K562 (cell line): Measurements from ENCODE around the gene SLC25A5. TPM values are rescaled to one million over a fixed set of nuclear protein-coding genes. Genes with fewer than 3 reads are reported as not detected.

Experiments used
- ATAC-seq: fragments of 200-7000 bp; cut with Tn5 transposase; 3 replicates; pipeline ENCODE4 v1.9.1; 2020; ENCODE audit warnings: moderate library complexity
- BruUV-seq: library from RNA; stranded (reverse); fragments of 400-500 nt; replicated peaks from 2 replicates; lab custom pipeline; 2021; lab: Mats Ljungman, UMichigan
- CTCF ChIA-PET: fragments of 300-600 bp; formaldehyde crosslinking; extraction: SDS; loops from one replicate; lab custom pipeline; 2021; ENCODE audit warnings: low intra/inter-chr PET ratio; lab: Yijun Ruan, JAX
- POLR2A ChIA-PET: fragments of 300-600, 350-650 bp; sonication (Branson Sonifier 250); formaldehyde crosslinking; extraction: SDS; loops from one replicate; lab custom pipeline; 2021; ENCODE audit warnings: antibody characterized with exemption, inconsistent platforms; lab: Yijun Ruan, JAX
- DNase-seq, 4 experiments: peaks; one replicate each; pipeline versions ENCODE4 v3.0.0 to v3.0.0-alpha.2; 2011 to 2018; ENCODE audit warnings: low spot score in 3 of 4, mixed read lengths in 3 of 4; ENCODE audit errors: extremely low read depth in 1 of 4
- FAIRE-seq: peaks from 2 replicates; lab custom pipeline; 2011; peaks lifted over from hg19 to GRCh38; lab: Jason Lieb, UNC
- H2AFZ ChIP-seq: 2 replicates; pipeline ENCODE4 v1.6.0; 2011; ENCODE audit warnings: low read depth, low read length, control low read depth, inconsistent platforms
- H3K27ac ChIP-seq: fragments of 200-600 bp; 3 replicates; pipeline ENCODE4 v1.8.0; 2011; ENCODE audit warnings: low read depth, mild to moderate bottlenecking, control low read depth, inconsistent platforms, low read length, moderate library complexity, mixed read lengths; ENCODE audit errors: extremely low read depth
- H3K27me3 ChIP-seq, 2 experiments: fragments of 300-600 bp in 1 of 2; 2 replicates in 1 of 2; 3 replicates in 1 of 2; pipeline versions ENCODE4 v1.6.0 to v1.8.0; 2011; ENCODE audit warnings: inconsistent platforms in 2 of 2, low read length in 2 of 2, mild to moderate bottlenecking in 1 of 2, mixed read lengths in 1 of 2, moderate library complexity in 1 of 2; ENCODE audit not compliant: control insufficient read depth in 2 of 2, insufficient read depth in 2 of 2
- H3K36me3 ChIP-seq: fragments of 300-600 bp; 3 replicates; pipeline ENCODE4 v1.8.0; 2011; ENCODE audit warnings: mild to moderate bottlenecking, low read length, inconsistent platforms; ENCODE audit not compliant: control insufficient read depth, insufficient read depth
- H3K4me1 ChIP-seq, 2 experiments: fragments of 200-600 bp in 1 of 2; replicated peaks in 1 of 2; 2 replicates in 1 of 2; 3 replicates in 1 of 2; pipeline versions ENCODE4 v1.5.1 to v1.8.0; 2011; ENCODE audit warnings: inconsistent platforms in 2 of 2, low read length in 2 of 2, mild to moderate bottlenecking in 1 of 2, mixed read lengths in 1 of 2, moderate library complexity in 1 of 2; ENCODE audit not compliant: control insufficient read depth in 2 of 2, insufficient read depth in 2 of 2
- H3K4me2 ChIP-seq: 2 replicates; pipeline ENCODE4 v1.6.1; 2011; ENCODE audit warnings: low read length, control low read depth, inconsistent platforms, mixed read lengths; ENCODE audit not compliant: insufficient read depth
- H3K4me3 ChIP-seq: fragments of 200-600 bp; sonication (generic), shearing (Covaris generic); 2 replicates; pipeline ENCODE4 v1.5.1; 2016; ENCODE audit warnings: control low read depth, inconsistent platforms
- H3K79me2 ChIP-seq: fragments of 200-600 bp; 3 replicates; pipeline ENCODE4 v1.8.0; 2011; ENCODE audit warnings: low read length, inconsistent platforms; ENCODE audit not compliant: control insufficient read depth, insufficient read depth
- H3K9ac ChIP-seq, 2 experiments: 2 replicates each; pipeline versions ENCODE4 v1.6.0 to v1.6.1; 2011; ENCODE audit warnings: low read depth in 2 of 2, low read length in 2 of 2, control low read depth in 1 of 2, inconsistent platforms in 1 of 2, mild to moderate bottlenecking in 1 of 2, mixed read lengths in 1 of 2; ENCODE audit not compliant: insufficient read depth in 1 of 2
- H3K9me1 ChIP-seq: one replicate; pipeline ENCODE4 v1.6.0; 2011; ENCODE audit warnings: inconsistent platforms, mild to moderate bottlenecking, low read length, moderate library complexity; ENCODE audit not compliant: control insufficient read depth, insufficient read depth
- H3K9me3 ChIP-seq: replicated peaks from 2 replicates; pipeline ENCODE4 v1.5.1; 2011; ENCODE audit warnings: low read depth, low read length, inconsistent platforms; ENCODE audit not compliant: control insufficient read depth, insufficient read depth
- H4K20me1 ChIP-seq: replicated peaks from 2 replicates; pipeline ENCODE4 v1.6.1; 2011; ENCODE audit warnings: low read length, inconsistent platforms, mixed read lengths; ENCODE audit not compliant: control insufficient read depth, insufficient read depth
- ARNT ChIP-seq, 2 experiments: fragments of 450-650 bp; IDR thresholded peaks; 2 replicates each; pipeline ENCODE4 v1.6.1; 2016; ENCODE audit warnings: mild to moderate bottlenecking in 1 of 2
- ATF4 ChIP-seq: fragments of 450-650 bp; formaldehyde crosslinking; IDR thresholded peaks from 2 replicates; pipeline ENCODE4 v1.4.0; 2022; ENCODE audit warnings: mild to moderate bottlenecking, moderate library complexity
- HIVEP1 ChIP-seq: fragments of 250-450 bp; sonication (Bioruptor Pico); IDR thresholded peaks from 2 replicates; pipeline ENCODE4 v1.4.0; 2020; ENCODE audit warnings: mild to moderate bottlenecking
- MAX ChIP-seq: sonication (generic); formaldehyde crosslinking; IDR thresholded peaks from 2 replicates; pipeline ENCODE4 v1.9.0; 2022; ENCODE audit warnings: mild to moderate bottlenecking, missing genetic modification reagents
- RFX1 ChIP-seq: fragments of 450-650 bp; IDR thresholded peaks from 2 replicates; pipeline ENCODE4 v1.6.1; 2016; ENCODE audit warnings: mild to moderate bottlenecking, moderate library complexity
- SAFB ChIP-seq: fragments of 200-400 bp; formaldehyde crosslinking; IDR thresholded peaks from 2 replicates; pipeline ENCODE4 v1.6.1; 2017; ENCODE audit warnings: low read depth, low read length, borderline replicate concordance
- ZBTB33 ChIP-seq: sonication (generic); formaldehyde crosslinking; IDR thresholded peaks from 2 replicates; pipeline ENCODE4 v1.8.1; 2023; ENCODE audit warnings: mild to moderate bottlenecking, missing genetic modification reagents
- WGBS: fragments of 100-300 bp; shearing (Covaris generic); methylation state at CpG from one replicate; pipeline ENCODE4 v1.1.6; 2016; ENCODE audit warnings: low coverage, mixed read lengths; ENCODE audit not compliant: insufficient coverage; ENCODE audit errors: missing lambda C conversion rate; 5-methylcytosine and 5-hydroxymethylcytosine counted together
- in situ Hi-C: fragments of 300-500 bp; cut with MboI; formaldehyde crosslinking; loops from 4 replicates; pipeline ENCODE4 v1.15.0; 2018; ENCODE audit warnings: inconsistent platforms, mixed read lengths
- intact Hi-C: fragments of 100-400 bp; cut with micrococcal nuclease; formaldehyde crosslinking; loops from 2 replicates; pipeline ENCODE4 v1.14.2; 2022
- polyA plus RNA-seq, 8 experiments: library from polyadenylated mRNA; depleted of rRNA in 4 of 8; stranded (reverse) in 5 of 8; unstranded in 3 of 8; fragments of >200 nt; fragmentation: Nextera tagmentation in 2 of 8; fragmentation: Illumina TruSeq in 1 of 8; extraction: Ambion mirVana in 2 of 8; extraction: Trizol in 1 of 8; gene quantifications; 2 replicates each; pipeline versions ENCODE4 v1.2.1 to v1.2.3, GENCODE V29; 2011 to 2014; ENCODE audit warnings: inconsistent platforms in 1 of 8, missing spikeins in 1 of 8
- total RNA-seq, 7 experiments: library from RNA; depleted of rRNA in 6 of 7; stranded (reverse); fragments of >200 nt in 6 of 7; fragmentation: Illumina TruSeq in 2 of 7; extraction: Trizol in 2 of 7; gene quantifications; 2 replicates each; pipeline versions ENCODE4 v1.2.1 to v1.2.3, GENCODE V29; 2011 to 2021; ENCODE audit warnings: low replicate concordance in 1 of 7

SLC25A5 gene
- total and polyA plus RNA-seq, 9 of the 15 experiments (the other 6 are each of a cell fraction or from before 2014, with no cell fraction given) = 470 to 5,247 (median 596) TPM

GRCh38 chrX:119424999-119425398 is 43.2 kb upstream of the SLC25A5 start:
- Histone ChIP-seq H3K36me3 (0 out of 3 replicates have a peak, but pooled peaks cover 3% of the 10 kb centered on the region), H2AFZ (no peak overlapping the region), H3K9ac (no peak overlapping the region), H3K4me3 (no peak overlapping the region), H3K79me2 (no peaks in the 10 kb centered on the region), H3K9me3 (no peaks in the 10 kb centered on the region), H4K20me1 (no peaks in the 10 kb centered on the region), H3K9me1 (no peaks in the 10 kb centered on the region), H3K4me1 (peaks cover 9 to 12% of the 10 kb centered on the region in 2 experiments; a peak in 4 of 5 replicates), H3K27me3 (no peaks in the 10 kb centered on the region), H3K4me2 (no peak overlapping the region), H3K27ac (no peak overlapping the region)
- in situ Hi-C loops (no loop called here), intact Hi-C loops (no loop called here)
- 57% methylated on average over 5 of the region's 6 CpGs for WGBS
- no peak for FAIRE-seq
- POLR2A ChIA-PET = no interaction called here
- peak; percentile 75; the same call in 2 of the 3 replicates for ATAC-seq
- CTCF ChIA-PET = interaction anchor here (0.6 kb wide), 2 partner anchors 35 to 64 kb away, joined by 3 read pairs; no protein-coding TSS in a partner anchor
- no peak for DNase-seq
- no TSS peak for BruUV-seq
- no peak for TF ChIP-seq HIVEP1 (CRISPR knock-in tag)
- TF ChIP-seq RFX1 = no peak
- no peak for TF ChIP-seq ATF4 (CRISPR knock-in tag)
- TF ChIP-seq MAX = no peak
- peak; percentile 48; the same call in 1 of the 2 replicates for TF ChIP-seq ZBTB33
- no peak for TF ChIP-seq SAFB
- TF ChIP-seq ARNT (IDR thresholded peaks at IDR 0.05) = no peak
